GM18508 (cell line): ENCODE results near the gene NRG2.

ENCODE experiments used
- ATAC-seq: cut with Tn5 transposase; IDR thresholded peaks from one replicate; pipeline ENCODE4 v1.9.1; 2021; ENCODE audit warnings: moderate number of reproducible peaks; ENCODE audit not compliant: insufficient read depth, unreplicated experiment

Gene NRG2

GRCh38 chr5:140013536-140013935, 29.6 kb downstream of the NRG2 start:
- no peak for ATAC-seq

GRCh38 chr5:140012443-140012842, 30.7 kb downstream of the NRG2 start:
- no peak for ATAC-seq

GRCh38 chr5:140011297-140011802, 31.7 kb downstream of the NRG2 start:
- peak; percentile 68 for ATAC-seq

GRCh38 chr5:140010798-140011197, 32.3 kb downstream of the NRG2 start:
- ATAC-seq = no peak

- no peak for ATAC-seq
Measured at GRCh38 chr5:140007311-140007710, 35.8 kb downstream of the NRG2 start.

GRCh38 chr5:140005145-140005591, 37.9 kb downstream of the NRG2 start:
- peak; percentile 95 for ATAC-seq

- no peak for ATAC-seq
Measured at GRCh38 chr5:140004174-140004573, 38.9 kb downstream of the NRG2 start.

- no peak for ATAC-seq
Measured at GRCh38 chr5:140003519-140003918, 39.6 kb downstream of the NRG2 start.

- no peak for ATAC-seq
Measured at GRCh38 chr5:140000332-140000731, 42.8 kb downstream of the NRG2 start.

- no peak for ATAC-seq
Measured at GRCh38 chr5:139998837-139999236, 44.3 kb downstream of the NRG2 start.

GRCh38 chr5:139997276-139997675, 45.8 kb downstream of the NRG2 start:
- no peak for ATAC-seq

- ATAC-seq = no peak
Measured at GRCh38 chr5:139995929-139996328, 47.2 kb downstream of the NRG2 start.

- ATAC-seq = no peak
Measured at GRCh38 chr5:139994234-139994633, 48.9 kb downstream of the NRG2 start.

GRCh38 chr5:139985733-139986132, 57.4 kb downstream of the NRG2 start:
- ATAC-seq = no peak

- no peak for ATAC-seq
Measured at GRCh38 chr5:139985290-139985689, 57.8 kb downstream of the NRG2 start.

- ATAC-seq = no peak
Measured at GRCh38 chr5:139984816-139985215, 58.3 kb downstream of the NRG2 start.

- ATAC-seq = no peak
Measured at GRCh38 chr5:139982975-139983240, 60.2 kb downstream of the NRG2 start.

GRCh38 chr5:139982157-139982974, 60.7 kb downstream of the NRG2 start:
- no peak for ATAC-seq

- no peak for ATAC-seq
Measured at GRCh38 chr5:139980765-139981164, 62.3 kb downstream of the NRG2 start.

GRCh38 chr5:139979943-139980342, 63.2 kb downstream of the NRG2 start:
- no peak for ATAC-seq

- no peak for ATAC-seq
Measured at GRCh38 chr5:139979518-139979917, 63.6 kb downstream of the NRG2 start.

GRCh38 chr5:139976703-139977102, 66.4 kb downstream of the NRG2 start:
- no peak for ATAC-seq
